ENCODE data around the gene ZBTB18.

Gene ZBTB18

DNA sequence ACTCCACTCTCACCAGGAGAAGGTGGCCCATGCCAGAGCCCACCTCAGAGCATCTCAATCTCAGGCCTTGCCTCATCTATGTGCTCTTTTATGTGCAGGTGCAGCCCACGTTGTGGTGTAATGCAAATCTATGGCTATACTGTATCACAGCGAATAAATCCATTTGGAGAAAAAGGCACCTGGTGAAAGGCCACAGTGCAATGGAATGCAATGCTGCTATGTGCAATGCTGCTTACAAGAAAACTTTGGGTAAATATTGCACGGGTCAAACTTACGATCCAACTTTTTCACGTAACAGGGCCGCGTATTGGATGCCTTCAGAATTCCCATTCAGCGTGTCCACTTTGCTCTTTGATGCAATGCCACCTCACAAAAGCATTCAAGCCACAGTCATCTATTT is 13.5 kb downstream of the ZBTB18 start:
- no peak for DNase-seq

DNA sequence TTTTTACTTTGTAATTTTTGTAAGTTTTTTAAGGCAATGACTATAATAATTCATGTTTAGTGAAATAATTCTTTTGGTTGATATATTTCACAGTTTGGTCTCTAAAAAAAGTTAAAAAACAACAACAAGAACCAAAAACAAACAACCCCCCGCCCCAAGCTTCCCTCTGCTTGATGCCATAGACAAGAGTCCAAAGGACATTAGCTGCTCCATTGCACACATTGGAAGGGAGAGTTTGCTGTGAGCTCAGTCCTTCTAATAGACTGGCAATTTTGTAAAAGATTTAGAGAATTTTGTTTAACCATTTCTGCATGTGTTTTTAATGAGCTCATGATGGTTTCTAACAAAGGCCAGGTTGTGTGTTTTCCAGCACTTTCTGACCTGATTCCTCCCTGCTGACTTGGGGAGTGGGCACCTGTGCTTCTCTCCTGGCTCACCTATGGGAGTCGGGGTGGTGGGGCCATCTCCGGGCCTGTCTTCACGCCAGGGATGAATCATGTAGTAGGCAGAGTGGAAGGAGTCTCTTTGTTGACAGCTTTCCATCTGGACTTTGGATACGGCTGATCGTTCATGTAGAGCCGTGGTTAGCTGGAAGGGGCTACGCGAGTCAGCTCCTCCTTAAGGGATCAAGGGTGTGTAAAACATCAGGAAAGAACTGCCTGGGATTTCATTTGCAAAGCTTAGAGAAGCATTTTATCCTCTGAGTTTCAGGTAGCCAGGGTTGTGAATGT is 14.1 kb downstream of the ZBTB18 start:
- DNase-seq, result peak; percentile 28

DNA sequence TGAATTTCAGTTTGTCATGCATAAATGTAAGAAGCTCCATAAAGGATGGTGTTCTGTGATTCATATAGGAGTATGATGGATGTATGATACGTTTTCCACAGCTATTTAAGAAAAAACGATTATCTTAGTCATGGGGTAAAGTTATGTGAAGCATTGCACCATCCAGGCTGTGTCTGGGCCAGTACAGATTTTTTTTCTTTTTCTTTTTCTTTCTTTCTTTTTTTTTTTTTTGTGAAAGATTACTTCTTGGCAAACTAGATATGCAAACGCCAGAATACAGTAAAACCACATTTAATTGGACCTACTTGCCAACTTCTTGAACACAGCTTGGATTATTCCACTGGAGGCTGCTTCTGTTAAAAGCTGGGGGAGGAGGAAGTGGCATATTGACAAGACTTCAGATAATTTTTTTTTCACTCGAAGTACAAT is 14.9 kb downstream of the ZBTB18 start:
- no peak for DNase-seq

DNA sequence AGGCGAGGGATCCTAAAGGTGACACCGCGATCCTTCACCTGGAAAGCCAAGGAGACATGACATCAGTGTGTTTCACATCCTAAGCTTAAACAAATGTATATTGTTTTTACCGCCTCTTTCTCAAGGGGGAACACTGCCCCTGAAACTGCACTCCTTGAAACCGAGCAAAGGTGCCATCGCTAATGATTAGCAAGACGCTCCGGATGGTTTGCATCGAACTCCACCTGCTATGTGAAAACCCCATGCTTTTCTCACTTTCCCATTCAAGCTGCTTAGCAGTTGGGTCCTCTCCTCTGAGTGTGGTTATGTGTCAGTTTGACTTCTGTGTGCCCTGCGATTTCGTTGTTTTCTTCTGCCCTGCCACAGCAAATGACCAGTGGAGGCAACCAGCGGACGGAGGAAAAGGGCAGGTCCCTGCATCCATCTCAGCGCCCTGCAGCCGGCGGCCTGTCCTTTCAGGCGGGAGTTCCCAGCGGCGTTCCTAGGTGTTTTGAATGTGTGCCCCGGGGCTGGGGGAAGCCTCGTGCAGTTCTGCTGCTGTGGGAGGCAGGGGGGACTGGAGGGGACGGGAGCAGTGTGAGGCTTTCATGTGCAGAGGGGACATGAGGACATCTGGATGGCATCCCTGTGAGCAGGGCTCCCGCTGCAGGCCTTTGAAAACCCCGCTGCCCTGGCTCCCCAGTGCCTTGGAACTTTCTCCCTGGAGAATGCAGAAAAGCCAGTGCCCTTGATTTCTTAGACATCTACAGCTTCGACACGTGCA is 16.1 kb downstream of the ZBTB18 start:
- DNase-seq, result peak; percentile 37

DNA sequence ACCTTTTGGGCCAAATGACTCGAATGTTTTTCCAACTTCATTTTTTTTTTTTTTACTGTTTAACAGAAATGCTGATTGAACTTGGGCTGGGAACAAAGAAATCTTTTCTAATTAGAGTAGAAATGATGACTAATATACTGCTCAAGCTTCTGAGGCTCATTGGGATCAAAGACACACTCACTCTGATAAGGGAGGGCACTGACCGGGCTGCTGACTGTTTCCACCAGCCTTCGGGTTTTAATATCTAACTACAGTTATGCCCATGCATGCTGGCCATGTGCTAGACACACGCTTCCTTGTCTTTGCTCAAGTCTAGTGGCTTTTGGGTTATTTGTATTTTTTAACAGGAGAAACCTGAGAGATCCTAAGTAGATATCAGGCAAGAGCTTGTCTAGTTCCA is 16.8 kb downstream of the ZBTB18 start:
- no peak for DNase-seq

DNA sequence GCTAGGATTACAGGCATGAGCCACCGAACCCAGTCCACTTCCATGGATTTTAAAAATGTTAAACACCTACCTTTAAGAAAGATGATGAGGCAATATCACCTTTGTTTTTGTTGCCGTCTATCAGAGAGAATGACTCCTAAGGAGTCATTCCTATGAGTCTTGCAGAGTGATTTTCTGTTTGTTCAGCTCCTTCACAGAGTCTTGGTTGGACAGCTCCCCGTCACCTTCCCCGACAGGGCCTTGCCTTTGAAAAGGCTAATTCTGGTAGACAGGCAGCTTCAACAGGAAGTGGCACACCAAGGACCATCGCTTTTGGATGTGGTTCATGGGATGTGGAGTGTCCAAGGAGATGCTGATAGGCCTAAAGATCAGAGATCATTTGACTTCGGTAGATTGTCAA is 17.5 kb downstream of the ZBTB18 start:
- DNase-seq, result no peak

DNA sequence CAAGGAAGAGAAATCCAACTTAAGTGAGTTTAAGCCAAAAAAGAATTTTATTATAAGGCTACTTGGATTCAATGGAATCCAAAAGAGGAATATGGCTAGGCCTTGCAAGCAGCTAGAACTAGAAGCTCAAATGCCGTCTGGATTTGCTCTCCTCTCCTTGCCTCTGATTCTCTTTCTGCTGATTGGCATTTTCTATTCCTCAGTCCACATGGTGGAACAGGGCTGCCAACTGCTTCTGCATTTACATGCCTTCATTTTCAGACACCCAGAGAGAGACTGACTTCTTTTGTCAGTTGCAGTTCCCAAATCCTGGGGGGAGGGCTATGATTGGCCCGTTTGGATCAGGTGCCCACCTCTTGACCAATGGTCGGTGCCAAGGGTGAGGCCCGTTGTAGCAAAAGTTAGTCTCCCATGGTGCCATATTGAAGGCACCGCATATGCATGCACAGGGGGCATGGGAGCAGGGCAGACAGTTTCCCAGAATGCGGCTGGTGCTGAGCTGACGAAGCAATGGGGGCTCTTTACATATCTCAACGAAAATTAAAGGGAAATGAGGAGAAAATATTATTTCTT is 18.3 kb downstream of the ZBTB18 start:
- no peak for DNase-seq

DNA sequence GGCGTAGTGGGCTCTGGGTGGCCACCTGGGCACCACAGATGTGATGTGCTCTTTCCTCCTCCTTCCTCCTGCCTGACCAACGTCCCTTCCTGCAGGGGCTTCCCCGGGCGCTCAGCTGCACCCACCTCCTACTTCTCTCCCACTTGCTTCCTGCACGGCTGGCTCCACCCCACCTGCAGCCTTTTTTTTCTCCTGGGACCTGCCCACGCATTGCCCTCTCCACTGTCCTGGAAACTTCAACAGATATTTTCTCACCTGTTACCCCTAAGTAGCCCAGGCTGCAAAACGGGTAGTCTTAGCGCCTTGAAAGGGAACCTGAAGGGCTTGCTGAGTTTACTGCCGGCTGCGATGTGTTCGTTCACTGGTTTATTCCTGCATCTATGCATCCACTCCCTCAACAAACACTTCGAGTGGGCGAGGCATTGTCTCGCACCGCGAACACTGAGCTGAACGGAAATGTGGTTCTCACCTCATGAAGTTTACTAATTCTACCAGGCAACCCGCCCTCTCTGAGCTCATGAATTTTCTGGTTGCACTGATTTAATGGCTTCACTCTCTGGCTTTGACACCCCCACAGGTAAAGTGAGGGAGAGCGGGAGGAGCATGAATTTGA is 23.6 kb downstream of the ZBTB18 start:
- DNase-seq, result no peak

DNA sequence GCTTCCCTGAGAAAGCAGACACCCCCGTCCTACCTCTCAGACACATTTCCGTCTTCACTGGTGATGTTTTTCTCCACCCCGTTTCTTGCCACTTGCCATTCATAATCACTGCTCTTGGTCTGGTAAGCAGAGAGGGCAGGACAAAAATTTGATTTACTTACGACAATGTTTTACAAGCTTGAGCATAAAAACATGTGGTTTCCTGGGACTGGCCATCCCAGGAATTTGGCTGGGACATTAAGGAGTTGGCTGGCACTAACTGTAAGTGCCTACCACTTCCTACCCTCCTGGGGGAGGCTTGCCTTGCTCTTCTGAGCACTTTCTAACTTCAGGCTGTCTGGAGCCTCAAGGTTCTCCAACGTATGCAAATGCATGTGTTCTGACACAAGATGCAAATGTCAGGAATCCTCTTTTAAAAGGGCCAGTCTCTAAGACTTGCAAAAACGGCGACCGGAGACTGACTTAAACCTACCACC is 24.2 kb downstream of the ZBTB18 start:
- no peak for DNase-seq

DNA sequence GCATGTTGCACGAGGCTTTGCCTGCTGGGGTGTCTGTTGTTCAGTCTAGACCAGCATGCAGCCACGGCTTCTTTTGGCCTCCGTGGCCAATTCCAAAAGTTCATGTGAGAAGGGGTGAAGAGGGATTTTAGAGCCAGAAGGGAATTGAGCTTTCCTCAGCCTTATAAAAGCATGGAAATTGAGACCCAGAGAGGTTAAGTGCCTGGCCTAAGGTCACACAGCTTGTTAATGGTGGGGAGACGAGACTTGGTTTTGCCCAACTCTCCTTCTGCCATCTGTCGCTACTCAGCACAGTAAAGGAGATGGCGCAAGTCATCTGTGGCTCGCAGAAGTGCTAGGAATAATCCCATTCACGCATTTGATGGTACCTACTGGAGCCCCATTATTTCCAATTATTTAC is 25.7 kb downstream of the ZBTB18 start:
- no peak for DNase-seq

DNA sequence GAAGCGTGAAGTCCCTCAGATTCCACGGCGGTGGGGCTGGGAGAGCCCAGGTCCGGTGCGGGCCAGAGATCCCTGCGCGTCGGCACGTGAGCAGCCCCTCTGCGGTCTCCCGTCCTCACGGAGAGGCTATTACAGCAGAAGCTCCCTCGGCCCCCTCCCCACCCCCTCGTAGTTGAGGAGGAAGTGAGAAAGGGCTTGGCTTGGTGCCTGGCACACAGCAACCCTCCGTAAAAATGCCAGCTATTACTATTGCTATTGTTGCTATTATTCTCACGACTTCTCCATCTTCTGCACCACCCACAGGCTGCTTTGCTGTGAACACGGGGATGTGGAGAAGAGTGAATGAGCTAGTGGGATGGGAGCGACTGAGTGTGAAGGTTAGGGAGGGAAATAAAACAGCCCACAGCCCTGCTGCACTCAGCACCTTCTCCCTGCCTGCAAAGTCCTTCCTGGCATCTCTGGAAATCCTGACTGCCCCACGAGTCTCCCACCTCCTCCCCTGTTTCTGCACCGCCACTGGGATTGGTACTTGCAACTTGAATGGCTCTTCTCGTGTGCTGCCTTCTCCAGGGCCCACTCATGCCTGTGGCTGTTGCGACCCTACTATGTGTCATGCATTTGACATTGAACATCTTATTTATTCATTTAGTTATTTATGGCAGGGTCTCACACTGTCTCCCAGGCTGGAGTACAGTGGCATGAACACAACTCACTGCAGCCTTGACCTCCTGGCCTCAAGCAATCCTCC is 26.6 kb downstream of the ZBTB18 start:
- DNase-seq, result no peak

DNA sequence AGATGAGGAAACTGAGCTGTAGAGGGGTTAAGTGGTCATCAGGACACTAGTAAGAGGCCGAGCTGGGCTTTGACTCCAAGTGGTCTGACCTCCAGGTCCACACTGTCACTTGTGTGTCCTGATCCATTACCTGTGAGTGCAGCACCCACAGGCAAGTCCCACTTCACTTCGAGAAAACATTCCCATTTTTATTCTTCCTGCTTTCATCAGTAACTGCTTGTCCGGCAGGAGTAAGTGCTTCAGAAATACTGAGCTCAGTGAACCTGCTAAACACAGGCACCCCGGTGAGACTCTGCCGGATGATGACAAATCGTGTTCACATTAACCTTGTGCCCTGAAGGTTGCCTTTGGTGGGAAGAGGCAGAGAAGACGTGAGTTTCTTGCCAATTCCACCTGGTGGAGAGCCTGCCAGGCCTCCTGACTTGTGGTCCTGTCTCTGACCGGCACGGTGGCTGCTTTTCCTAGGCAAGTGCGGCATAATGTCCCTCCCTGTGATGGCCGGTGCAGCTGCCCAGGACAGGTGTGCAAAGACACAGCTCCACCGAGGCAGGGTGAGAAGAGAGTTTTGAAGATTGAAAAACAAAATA is 29.4 kb downstream of the ZBTB18 start:
- no peak for DNase-seq

DNA sequence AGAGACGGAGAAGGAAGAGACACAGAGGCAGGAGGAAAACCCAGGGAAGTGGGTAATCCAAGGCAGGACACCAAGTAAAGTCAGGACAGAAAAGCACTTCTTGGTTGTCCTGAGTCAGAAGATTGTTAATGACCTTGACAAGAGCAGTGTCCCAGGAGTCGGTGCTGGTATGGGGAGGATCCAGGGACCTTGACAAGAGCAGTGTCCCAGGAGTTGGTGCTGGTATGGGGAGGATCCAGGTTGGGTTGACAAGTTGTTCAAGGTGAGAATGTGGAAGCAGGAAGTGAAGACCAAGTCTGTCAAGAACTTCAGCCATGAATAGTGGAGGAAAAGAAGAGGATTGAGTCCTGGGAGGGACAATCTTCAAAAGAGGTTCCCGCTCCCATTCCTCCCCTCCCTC is 31.9 kb downstream of the ZBTB18 start:
- no peak for DNase-seq

DNA sequence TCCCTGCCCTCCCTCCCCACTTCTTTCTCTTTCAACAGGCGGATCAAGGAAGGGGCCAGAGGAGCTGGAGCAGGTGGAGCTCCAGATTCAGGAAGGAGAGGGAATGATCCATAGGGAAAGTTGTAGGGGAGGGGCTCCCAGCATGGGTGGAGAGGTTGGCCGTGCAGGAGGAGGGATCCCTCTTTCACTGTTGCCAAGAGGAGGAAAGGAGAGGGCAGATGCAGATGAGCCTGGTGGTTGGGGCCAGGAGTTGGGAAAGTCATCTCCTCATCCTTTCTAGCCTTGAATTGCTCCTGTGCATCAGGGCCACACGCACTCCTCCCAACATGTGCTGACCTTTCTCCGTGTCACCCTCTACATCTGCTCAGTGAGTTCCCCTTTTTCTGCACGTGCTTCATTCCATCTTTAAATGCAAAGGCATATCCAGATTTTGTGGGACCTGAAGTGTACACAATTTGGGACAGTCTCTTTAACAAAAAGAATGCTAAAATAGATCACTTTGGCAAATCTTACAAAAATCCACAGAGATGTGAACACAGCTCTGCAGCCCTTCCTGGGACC is 32.4 kb downstream of the ZBTB18 start:
- no peak for DNase-seq

DNA sequence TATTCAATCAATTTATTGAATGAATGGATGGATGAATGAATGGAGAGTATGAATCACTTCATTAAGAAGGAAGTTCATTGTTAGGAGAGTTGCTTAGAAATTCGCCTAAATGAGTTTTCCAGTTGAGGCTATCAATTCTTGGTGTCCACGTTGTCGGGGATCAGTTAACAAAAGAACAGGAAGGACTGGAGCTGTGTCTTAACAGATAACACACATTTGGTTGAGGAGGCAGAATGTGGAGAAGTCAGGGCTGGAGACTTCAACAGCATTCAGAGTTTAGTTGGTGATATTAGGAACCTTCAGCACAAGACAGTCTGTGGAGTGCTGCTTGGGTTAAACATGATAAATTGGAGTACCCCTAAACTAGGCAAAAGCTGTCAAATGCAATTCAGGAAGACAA is 33.7 kb downstream of the ZBTB18 start:
- no peak for DNase-seq

DNA sequence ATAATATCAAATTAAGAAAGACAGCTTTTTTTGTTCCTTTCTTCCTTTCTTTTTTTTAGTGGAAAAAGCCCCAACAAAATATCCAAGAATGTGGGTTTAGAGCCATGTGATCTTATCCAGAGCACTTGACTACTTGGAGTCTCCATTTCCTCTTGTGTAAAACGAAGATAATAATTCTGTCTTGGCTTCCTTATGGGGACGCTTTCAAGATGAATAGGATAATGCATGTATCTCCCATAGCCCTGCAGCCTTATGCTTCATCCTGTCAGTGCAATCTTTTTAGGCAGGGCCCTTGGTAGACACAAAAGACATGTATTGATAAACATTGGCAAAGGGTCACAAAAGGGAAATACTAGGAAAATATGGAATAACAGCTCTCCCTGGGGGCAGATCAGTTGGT is 34.8 kb downstream of the ZBTB18 start:
- DNase-seq, result no peak

DNA sequence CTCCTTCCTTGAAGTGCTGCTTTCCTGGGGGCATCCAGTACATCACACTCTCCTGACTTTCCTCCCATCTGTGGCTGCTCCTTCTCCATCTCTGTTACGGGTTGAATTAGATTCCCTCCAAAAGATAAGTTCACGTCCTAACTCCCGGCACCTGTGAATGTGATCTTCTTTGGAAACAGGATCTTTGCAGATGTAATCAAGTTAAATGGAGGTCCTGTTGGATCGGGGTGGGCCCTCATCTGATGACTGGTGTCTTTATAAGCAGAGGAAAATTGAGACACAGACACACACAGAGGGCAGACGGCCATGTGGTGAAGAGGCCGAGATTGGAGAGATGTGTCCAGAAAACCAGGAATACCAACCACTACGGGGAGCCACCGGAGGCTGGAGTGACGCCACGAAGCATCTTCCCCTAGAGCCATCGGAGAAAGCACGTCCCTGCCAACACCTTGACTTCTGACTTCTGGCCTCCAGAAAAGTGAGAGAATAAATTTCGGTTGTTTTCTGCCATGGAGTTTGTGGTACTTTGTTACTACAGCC is 36.0 kb downstream of the ZBTB18 start:
- DNase-seq, result no peak

DNA sequence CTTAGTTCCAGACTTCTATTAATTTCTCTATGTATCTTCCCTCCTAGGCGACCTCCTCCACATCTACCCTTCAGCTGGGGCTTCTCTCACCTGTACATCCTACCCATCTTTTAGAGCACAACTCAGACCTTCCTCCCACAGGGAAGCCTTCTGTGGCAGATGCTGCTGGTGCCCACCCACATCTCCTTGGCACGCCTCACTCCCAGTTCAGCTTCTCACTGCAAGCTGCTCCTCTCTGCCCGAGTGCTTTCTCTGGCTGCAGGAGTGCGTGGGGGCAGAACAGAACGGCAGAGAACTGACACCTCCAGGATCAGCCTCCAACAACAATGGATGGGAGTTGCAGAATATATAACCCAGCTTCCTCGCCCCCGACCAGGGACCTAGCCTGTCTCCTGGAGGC is 36.5 kb downstream of the ZBTB18 start:
- DNase-seq, result no peak

DNA sequence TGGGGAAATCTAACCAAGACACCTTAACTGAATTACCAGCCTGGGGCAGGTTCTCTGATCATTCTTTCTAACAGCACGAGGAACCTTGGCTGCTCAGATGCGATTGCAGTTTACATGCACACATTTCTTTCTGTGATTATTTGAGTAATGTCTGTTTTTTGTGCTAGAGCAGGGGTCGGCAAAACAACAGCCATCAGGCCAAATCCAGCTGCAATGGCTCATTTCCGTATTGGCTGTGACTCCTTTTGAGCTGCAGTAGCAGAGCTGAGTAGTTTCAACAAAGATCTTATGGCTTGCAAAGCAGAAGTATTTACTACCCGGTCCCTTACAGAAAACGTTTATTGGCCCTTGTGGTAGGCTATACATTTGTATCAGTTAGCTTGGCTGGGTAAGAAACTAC is 37.1 kb downstream of the ZBTB18 start:
- DNase-seq, result no peak

DNA sequence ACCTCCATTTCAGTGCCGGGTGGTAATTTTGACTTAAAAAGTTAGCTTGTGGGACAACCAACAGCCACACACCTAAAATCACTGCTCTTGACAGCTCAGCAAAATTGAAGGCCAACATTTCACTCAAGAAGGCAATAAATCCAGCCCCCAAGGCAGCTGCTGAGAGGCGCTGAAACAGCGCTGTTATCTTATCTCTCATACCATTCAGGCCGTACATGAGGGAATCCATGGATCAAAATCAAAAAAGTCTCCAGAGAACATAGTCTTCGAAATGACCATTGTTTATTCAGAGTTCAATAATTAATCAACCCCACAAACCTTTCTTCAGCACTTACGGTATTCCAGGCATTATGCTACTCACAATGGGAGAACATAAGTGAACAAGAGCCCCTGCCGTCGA is 38.5 kb downstream of the ZBTB18 start:
- DNase-seq, result no peak

DNA sequence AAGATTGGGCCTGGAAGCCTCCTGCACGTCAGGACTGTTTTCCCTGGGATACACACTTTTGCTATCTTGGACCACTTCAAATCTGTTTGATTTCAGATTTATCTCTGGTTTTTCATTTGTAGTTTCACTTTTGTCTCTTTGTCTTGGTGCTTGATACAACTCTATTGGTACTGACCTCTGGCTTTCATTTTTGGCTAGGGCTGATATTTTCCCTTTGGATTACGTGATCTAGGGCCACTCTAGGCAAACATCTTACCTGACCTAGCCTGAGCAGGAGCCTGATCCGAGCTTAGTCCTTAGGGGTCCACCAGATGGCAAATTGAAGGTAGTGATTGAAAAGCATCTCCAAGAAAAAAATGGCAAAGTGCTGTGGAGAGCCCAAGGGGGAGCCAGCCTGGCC is 39.6 kb downstream of the ZBTB18 start:
- no peak for DNase-seq

Measured in eye (tissue), 1 donor.